SKM-1 (cell line): Measurements from ENCODE around the gene EN1.

Source experiments
- DNase-seq: peaks from one replicate; lab custom pipeline; 2025; ENCODE audit not compliant: unreplicated experiment; lab: John Stamatoyannopoulos, UW

The EN1 gene

DNA sequence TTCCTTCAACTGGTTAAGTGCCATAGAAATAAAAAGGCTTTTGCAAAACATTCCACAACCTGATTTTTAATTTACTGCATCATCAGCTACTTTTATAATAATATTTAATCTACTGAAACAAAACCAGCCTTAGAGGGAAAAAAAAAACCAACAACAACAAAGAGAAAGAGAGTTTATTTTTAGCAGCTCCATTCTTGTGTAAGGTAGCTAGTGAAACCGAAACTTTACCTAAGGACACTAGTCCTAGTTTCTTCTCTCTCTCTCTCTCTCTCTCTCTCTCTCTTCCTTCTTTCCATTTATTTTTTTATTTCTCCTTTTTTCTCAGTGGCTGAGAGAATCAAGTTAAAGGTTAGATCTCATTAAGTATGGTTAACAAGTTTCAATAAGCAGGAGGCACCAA lies 21.4 kb downstream of the EN1 start:
- DNase-seq, result no peak

DNA sequence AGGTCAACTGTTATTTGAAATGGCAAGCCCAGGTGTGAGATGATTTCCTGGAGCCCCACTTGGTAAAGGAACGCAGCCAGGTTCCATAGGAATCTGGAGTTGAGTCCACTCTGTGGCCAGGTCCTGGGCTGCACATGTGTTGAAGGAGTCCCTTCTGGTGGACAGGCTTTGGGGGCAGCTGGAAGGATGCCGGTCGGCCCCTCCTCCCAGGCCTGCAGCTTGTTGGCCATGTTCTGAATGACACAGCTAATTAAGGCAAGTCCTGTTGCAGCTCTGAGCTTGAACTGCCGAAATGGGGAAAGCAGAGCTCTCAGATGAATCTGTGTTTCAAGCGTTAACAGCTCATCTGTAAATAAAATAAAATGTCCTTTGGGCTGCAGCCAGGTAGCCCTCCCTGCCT lies 23.8 kb downstream of the EN1 start:
- DNase-seq, result no peak

DNA sequence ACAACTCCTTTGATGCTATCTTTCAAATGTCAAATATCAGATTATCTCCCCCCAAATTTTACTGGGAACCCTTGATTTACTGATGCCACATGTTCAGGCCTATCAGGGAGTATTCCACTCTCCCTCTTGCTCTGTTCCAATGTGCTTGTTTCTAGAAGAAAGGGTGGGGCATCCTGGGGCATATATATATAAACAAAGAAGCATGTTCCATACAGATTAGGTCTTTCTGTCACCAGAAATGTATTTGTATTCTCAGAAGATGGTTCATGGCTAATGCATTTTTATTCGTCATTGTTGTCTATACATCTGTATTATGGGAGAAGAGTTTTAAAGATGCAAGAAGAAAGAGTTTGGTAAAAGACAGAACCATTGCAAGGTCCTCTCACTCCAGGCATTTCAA lies 24.9 kb downstream of the EN1 start:
- DNase-seq, result no peak

DNA sequence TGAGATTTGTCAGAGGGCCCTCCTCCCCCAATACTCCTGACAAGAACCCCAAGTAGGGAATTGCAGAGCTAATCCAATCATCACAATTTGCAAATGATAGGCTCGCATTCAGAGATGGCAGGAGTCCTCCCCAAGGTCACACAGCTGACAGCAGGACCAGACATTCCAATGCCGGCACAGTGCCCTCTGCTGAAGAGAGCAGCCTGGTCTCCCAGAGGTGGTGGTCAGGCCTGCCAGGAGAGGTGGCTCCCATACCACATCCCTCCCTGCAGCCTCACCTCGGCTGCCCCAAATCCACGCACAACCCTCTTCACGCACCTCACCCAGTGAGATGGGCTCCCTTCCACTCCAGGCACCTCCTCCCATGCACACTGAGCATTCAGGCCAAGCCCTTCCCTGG lies 25.4 kb downstream of the EN1 start:
- DNase-seq, result no peak

DNA sequence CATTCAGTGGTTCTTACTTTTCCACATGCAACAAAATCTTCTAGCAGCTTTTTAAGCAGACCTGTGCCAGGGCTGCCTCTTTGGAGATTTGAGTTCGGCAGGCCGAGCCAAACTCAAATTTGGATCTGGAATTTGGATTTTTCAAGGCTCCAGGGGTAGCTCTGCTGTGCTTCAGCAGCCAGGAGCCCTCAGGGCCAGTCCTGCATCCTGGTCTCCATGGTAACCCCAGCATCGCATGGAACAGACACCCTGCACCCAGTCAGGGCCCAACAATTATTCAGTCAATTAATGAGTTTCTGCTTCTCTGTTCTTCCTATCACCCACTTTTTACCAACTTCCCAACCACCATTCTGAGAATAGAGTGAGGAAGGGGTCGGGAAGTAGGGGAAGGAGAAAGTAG lies 30.0 kb downstream of the EN1 start:
- DNase-seq, result no peak

DNA sequence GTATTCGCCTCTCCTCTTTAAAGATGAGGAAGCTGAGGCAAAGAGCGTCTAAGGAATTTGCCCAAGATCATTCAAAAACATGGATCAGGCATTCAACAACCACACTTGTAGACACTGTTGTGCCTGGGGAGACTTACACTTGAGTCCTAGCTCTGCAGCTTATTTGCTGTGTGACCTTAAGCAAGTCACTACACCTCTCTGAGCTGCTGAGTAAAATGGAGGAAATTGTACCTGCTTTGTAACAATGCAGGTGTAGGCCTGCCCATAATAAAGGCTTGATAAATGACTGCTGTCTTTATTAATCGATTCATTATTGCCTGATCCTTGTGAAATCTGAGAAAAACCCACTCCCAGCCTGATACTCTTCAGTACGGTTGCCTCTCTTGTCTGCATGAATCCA lies 30.8 kb downstream of the EN1 start:
- no peak for DNase-seq

DNA sequence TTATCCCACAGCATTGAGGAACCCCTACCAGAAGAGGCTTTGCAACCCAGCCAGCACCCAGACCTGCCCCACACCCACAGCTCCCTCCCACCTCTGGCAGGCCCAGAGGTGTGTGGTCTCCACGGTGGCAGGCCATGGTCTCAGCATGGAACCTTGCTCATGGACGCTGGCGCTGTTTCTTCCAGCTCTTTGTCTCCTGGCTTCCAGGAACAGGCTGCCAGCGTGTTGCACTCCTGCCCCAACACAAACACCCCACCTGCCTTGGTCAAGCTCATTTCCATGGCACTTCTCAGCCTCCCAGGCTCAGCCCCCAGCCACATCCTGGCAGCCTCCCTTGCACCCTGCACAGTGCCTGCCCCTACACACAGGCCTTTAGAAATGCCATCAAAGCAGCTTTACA lies 31.7 kb downstream of the EN1 start:
- no peak for DNase-seq

DNA sequence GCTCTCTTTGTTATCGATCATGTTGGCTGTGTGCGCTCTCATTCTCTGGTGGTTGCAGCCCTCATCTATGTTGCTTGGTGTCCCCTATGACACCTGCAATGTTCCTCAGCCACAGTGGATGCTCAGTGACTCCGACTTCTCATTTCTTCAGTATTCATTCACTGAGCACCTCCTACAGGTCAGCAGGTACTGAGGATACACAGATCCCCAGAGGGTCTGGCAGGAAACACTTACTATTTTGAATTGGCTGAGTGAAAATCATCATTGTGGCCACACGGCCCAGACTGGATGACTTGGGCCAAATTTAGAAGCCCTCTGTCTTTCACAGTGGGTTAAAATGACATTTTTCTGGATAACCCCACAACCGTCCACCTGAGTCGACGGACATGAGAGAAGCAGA lies 32.1 kb downstream of the EN1 start:
- DNase-seq, result no peak

DNA sequence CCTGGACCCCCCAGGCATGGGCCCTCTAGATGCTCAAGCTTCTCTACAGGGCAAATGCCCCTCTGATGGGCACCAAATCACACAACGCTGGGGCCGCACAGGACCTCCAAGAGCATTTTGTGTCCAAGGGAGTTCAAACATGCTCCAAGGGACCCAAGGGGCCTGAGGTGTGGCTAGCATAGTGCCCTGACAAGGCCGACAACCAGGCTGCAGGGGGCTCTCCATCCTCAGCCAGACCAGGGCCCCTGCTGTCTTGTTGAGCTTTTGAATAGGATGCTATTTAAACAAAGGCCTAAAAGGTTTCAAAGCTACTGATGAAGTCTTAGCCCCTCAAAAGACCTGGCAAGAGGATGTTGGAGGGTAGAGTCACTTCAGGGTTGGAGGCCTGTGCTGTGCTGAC lies 33.1 kb downstream of the EN1 start:
- no peak for DNase-seq

DNA sequence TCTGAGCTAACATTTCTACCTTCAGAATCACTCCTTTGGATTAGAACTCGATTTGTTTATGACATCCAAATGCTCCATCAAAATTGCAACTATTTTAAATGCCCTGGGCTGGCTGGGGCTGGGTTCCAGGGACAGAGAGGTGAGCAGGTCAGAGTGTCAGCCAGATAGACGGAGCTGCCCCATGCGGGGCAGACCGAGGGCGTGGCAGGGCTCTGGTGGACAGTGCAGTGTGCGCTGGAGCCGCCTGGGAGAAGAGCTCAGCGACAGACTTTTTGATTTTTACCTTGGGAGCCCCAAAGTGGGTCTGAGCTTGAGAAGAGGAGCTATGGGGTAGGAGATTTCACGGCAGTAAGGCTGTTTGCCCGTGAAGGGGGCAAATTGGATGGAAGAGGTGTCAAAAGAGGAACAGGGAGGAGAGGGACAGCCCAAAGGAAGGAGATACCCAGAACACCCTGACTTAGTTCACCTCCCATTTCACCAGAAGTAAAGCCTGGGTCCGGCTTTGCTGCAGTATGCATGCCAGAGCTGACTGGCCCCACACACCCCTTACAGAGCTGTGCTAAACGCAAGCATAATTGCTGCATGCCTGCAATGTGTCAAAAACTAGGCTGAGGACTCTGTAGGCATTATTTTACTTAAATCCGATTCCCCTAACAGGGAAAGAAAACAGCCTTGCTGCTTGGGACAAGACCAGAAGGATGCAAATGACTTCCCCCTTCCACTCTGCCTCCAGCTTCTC lies 33.7 kb downstream of the EN1 start:
- DNase-seq, result no peak

DNA sequence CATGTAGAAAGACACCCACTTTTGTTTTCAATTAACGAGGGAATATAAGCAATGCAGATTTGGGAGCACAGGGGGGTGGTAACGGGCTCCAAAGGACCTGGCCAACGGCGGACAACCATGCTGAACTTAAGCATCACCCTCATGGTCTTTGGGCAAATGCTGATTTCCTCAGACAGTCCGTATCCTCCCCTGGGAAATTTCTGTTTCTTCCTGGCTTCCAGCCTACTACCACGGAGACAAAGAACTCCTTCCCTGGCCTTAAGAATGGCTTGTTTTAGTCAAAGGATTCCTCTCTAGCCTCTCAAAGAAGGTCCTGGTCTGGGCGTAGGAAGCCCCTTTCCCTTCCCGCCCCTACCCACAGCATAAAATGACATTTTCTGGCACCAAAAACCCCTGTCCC lies 34.3 kb downstream of the EN1 start:
- DNase-seq, result no peak

DNA sequence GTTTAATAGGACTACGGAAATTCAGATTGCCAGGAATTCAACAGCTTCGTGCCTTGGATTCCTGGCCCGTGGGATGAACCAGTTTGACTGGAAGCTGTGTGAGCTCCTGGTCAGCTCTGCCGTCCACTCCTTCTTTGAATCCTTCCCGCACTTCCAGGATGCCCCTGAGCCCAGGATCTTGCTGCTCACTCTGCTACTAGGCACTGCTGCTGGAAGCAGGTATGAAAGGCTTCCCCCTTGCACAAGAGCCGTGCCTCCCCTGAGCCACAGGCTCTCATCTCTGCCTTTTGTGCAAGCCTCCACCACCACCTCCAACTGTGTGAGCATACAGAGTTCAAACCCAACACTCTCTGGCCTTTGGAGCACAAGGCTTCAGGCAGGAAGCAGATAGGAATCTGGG lies 34.9 kb downstream of the EN1 start:
- no peak for DNase-seq

DNA sequence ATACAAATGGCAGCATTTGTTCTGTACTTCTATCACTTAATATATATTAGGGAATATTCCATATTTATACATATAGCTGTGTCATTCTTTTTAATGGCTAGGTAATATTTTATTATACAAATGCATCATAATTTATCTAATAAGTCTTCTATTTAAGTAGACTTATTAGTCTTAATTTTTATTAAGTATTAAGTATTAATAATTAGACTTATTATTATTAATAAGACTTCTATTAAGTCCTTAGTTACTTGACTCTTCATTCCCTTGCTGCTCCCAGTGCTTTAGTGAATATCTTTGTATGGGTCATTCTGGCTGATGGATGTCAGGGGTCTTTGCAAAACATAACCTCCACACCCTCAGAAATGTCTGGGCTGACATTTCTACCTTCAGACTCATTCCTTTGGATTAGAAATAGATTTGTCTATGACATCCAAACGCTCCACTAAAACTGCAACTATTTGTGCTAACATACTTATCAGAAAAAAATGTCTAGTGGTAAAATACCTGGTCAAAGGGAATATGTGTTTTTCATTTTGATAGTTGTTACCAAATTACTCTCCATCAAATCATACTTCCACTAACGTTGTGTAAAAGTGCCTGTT lies 35.8 kb downstream of the EN1 start:
- DNase-seq, result no peak

DNA sequence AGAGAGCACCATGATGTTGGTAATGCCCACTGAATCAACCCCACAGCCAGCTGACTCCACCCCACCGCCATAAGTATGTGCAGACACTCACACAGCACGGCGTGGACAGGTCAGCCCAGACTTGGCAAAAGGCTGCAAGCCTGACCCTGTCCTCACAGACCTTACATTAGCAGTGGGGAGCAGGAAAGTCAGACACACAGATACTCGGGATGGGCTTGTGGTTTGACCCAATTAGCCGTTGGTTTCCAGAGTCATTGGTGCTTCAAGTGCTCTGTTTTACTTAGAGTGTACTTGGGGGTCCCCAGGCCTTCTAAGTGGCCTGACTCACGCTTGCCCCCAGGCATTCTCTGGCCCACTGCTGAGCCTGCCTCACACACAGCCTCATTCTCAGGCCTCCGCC lies 36.7 kb downstream of the EN1 start:
- no peak for DNase-seq

DNA sequence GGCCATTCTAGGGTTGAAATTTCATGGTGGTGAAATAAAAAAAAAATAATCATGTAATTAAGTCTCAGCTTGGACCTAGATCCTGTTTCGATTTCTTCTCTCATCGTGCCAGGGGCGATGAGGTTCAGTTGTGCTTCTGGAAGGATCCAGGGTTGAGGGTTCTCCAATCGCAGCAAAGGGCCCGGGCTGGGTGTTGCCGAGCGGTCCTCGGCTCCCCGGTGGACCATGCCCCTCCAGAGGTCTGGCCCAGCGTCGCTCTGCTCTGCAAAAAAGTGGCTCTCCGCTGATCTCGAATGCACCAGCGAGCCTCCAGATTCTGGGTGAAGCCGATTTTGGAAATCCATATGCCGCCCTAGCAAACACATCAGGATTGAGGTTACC lies 39.0 kb downstream of the EN1 start:
- DNase-seq, result no peak

DNA sequence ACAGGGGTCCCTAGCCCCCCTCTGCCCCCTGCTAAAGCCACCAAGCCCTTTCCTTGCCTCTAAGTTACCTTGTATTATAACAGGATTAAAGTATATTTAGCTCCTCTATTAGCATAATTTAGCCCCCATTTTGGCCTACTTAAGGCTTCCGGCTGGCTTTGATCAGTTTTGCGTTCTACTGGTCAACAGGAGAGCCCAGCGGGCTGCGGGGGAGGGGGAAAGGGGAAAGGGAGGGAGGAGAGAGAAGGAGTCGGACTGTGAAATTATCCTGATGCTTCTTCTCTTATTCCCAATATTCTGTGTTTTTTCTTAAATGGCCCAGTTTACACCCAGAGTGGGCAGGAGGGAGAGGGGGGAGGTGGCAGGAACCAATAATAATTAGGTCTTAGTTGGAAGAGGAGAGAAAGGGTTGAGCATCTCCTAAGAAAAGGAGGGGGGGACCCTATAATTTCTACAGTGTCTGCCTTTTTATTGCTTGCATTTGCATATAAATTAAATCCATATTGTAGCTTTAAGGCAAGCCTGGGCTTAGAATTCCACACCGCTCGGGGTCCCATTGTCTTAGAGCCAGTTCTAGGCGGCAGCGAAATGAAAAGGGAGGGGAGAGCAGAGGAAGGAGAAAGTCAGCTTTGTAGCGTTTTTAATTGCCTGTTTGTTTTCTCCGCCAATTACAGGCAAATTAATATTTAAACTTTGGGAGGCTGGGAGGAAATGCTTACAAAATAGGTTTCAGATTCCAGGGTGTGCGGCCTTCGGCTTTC lies 39.6 kb downstream of the EN1 start:
- DNase-seq, result no peak

DNA sequence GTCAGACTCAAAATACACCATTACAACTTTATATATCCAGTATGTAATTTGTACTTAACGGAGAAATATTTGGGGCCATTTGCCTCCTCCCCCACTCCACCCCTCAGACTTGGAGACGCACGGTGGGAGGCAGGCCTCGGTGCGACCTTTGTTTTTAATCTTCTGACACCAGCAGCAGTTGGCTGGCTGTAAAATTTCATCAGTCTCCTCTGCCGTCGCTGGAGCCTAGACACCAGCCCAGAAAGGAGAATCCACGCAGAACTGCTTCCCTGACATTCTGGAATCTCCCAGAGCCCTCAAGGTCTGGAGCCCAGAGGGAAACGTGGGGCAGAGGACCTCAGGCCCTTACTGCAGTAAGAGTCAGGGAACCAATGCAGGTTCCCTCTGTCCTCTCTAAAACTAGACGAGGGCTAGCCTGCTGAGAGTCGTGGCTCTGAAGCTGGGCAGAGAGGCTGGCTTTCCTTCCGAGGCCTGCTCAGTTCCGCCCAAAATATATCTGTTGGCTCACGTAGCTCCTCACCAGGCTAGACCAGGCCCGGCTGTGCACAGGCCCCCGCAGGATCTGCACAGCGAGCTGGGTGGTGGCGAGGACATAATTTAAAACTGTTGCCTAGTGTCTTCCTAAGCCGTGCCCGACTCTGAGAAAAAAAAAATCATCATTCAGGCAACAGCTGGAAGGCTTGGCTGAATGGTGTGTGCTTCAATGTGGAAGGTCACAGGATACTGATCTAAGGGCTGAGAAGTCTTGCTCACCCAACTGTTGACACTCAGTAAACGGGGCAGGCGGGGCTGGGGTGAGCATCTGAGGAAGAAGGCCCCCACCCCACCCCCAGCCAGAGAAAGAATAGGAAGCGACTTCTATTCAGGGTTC lies 40.4 kb downstream of the EN1 start:
- no peak for DNase-seq

DNA sequence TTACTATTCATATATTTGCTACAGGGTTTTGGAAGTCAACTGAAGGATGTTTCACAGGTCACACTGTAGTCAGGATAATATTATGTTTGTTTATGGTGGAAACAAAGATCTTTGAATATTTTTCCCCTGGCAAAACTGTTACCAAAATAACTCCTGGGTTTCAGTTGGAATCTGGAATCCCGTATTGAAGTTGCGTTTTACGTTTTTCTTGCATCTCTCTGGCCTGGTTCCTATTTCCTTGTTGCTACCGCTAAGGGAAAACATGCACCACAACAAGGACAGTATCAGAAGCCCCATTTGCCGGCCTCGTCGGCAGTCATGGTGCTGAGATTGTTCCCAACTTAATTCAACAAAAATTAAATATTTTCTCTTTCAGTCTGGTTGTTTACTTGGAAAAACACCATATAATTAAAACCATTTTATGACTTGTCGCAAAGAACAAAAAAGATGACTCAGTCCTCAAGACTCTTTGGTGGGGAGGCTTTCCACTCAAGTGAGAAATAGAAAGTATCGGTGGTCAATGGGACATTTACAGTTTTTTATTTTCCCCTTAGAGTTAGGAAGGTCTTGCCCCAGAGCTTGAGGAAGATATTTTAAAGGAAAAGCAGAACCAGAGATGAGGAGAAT lies 42.3 kb downstream of the EN1 start:
- no peak for DNase-seq

DNA sequence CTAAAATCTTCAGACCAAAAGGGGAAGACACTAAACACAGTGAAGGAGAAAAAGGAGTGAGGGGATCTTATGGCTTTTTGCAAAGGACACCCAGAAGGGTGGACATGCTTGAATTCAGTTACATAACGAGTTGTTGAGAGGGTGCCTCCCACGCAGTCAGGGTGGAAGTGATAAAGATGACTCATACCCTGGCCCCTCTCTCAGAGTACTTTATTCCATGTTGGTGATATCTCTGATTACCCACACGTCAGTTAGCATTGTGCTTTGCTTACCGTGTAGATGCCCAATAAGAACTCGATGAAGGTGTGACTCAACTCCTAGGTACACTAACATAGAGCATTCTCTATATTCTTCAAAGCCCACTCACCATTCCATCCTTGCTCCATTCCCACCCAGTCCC lies 44.4 kb downstream of the EN1 start:
- DNase-seq, result no peak

DNA sequence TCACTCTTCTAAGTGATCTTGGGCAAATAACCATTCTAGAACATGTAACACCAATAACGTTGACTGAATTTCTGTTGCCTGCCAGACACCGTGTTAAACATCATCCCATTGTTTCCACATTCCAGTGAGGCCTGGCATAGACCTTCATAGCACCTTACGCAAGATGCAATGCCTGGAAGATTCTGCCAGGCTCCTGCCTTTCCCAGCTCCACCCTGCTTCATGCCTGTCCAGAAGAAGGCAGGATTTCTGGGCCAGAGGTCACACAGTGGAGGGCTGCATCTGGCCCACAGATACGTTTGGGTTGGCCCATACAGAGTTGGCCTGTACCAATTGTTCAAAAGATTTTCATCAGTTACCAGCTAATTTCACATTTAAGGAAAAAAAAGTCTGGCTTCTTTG lies 46.3 kb downstream of the EN1 start:
- DNase-seq, result no peak

DNA sequence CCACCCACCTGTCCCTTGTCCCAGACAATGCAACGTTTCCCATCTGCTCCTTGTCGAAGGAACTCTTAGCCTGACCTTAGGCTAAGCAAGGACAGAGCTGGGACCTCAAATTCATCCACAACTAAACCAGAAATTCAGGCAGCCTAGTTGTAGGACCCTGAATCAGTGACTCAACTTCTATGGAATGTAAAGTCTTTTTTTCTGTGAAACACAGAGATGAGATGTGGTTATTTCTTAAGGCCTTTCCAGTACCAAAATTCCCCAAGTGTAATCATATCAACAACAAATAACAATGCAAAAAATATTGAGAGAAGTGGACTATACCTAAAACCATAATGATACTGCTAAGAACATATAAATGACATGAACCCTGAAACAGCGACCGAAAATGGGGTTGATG lies 46.7 kb downstream of the EN1 start:
- DNase-seq, result no peak
